GM18519 (cell line): ENCODE results near the gene UBR4.

Experiments
- ATAC-seq: cut with Tn5 transposase; IDR thresholded peaks from one replicate; pipeline ENCODE4 v1.9.1; 2021; ENCODE audit warnings: mild to moderate bottlenecking, moderate library complexity; ENCODE audit not compliant: unreplicated experiment, low FRiP score

The UBR4 gene

DNA sequence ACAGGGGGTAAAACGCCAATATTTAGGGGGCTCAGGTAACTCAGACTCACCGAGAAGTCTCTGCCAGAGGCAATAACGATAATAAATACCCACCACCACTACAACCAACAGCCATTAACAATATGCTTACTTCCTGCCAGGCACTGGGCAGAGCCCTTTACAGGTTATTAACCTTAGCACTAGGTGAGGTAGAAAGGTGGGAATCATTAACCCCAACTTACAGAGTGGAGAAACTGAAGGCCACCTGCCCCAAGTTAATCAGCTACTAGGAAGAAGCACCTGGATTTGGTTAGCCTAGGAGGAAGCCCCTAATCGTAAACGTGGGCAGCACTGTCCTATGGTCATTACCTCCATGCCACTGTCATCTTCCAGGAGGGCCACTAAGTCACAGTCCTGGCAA, 110.0 kb downstream of the UBR4 start:
- ATAC-seq: no peak

DNA sequence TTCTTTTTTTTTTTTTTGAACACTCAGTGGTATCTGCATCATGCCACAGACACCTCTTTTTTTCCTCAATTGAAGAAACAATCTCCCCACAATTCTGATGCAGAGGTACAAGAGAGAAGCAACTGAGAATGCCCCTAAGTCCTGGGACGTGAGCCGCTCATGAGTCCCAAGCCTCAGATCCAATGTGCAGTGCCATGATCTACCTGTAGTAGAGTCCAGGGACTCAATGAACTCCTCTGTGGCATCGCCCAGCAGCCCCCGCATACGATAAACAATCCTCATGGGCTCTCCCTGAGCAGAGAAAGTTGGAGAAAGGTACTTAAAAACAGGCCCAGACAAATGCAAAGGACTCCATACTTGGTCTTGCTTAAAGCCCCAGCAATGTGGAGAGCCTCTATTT, 113.1 kb downstream of the UBR4 start:
- no peak for ATAC-seq

- ATAC-seq: no peak
These were observed 113.8 kb downstream of the UBR4 start for GRCh38 chr1:19096036-19096833.

GRCh38 chr1:19091196-19091953, 118.7 kb downstream of the UBR4 start:
- ATAC-seq: no peak

GRCh38 chr1:19089524-19089923, 120.5 kb downstream of the UBR4 start:
- ATAC-seq: no peak

GRCh38 chr1:19088717-19089442, 121.2 kb downstream of the UBR4 start:
- ATAC-seq: no peak

- no peak for ATAC-seq
These were observed 122.1 kb downstream of the UBR4 start for GRCh38 chr1:19087737-19088594.

DNA sequence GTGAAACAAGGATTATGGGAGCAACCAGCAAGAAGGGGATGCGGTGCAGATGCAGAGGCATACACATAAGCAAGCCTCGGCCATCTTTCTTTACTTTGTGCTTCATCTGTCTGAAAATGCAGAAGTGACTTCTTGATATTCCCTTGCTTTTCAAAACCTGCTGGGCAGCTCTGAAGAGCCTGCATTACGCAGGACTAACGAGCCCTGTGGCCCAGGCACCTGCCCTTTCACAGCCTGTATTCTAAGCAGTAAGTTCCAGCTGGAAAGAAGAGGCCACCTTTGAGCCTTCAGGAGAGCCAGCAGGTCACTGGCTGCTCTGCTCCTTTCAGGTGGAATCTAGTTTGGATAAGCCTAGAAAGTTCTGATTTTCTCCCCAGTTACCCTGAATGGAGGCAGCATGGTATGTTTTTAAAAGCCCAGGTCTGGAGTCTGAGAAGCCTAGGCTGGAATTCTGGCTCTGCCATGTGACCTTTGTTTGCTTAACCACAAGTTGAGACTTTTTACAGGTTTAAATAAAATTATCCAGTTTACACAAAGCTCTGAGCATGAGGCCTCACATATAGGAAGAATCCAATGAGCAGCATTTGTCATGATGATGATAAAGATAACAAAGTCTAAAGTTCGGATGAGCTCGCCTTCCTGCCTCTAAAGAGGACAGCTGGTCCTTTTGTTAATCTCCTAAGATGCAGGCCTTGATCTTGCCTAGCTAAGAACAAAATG, 122.9 kb downstream of the UBR4 start:
- no peak for ATAC-seq

DNA sequence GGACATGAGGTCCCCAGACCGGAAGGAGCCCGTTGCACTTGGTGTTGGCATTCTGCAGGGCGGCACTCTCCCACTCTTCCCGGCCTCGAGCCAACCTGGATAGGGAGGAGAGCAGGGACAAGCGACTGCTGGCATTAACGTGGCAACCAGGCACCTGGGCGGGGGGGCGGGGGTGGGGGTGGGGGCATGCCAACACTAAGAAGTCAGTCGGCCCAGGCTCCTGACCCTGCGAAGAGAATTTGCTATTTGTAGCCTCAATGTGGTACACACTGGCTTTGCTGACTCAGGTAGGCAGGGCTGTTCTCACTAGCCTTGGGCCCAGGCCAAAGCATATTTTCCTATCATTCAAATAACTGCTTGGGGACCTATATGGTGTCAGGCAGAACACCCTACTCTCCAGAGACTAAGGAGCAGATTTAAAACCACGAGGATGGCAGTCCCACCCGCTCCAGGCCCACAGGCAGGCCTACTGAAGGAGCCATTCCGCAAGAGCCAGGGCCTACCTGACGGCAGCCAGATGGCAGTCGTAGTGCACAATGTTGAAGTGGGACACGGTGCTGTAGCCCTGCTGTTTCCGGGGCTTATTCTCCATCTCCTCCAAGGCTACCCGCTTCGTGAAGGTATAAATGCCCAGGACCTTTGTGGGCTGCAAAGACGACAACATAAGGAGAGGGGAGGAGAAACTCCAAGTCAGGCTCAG, 123.7 kb downstream of the UBR4 start:
- no peak for ATAC-seq

DNA sequence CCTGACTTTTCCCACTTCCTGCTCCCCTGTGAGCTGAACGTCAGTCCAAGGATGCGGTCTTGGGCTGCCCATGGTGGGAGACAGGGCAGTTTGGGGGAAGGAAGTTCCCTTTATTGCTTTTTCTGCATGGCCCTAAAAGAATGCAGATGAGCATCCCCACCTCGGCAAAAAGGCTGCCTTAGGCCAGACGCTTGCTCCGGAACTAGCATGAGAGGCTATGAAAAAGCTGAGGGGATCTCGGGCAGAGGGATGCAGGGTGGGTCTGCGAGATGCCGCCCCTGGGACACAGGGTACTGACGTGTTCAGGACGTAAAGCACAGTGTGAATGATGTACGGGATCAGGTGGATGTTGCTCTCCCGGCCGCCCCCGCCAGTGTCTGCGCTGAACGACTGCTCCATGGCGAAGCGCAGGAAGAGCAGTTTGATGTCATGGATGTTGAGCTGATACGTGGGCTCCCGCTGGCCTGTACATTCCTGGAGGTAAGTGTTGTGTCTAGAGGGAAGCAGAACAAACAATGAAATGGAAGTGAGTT, 125.8 kb downstream of the UBR4 start:
- ATAC-seq: no peak

- no peak for ATAC-seq
These were observed 127.0 kb downstream of the UBR4 start for GRCh38 chr1:19083081-19083480.

- ATAC-seq: no peak
These were observed 128.7 kb downstream of the UBR4 start for GRCh38 chr1:19081218-19081893.

GRCh38 chr1:19080721-19081120, 129.3 kb downstream of the UBR4 start:
- ATAC-seq: no peak

DNA sequence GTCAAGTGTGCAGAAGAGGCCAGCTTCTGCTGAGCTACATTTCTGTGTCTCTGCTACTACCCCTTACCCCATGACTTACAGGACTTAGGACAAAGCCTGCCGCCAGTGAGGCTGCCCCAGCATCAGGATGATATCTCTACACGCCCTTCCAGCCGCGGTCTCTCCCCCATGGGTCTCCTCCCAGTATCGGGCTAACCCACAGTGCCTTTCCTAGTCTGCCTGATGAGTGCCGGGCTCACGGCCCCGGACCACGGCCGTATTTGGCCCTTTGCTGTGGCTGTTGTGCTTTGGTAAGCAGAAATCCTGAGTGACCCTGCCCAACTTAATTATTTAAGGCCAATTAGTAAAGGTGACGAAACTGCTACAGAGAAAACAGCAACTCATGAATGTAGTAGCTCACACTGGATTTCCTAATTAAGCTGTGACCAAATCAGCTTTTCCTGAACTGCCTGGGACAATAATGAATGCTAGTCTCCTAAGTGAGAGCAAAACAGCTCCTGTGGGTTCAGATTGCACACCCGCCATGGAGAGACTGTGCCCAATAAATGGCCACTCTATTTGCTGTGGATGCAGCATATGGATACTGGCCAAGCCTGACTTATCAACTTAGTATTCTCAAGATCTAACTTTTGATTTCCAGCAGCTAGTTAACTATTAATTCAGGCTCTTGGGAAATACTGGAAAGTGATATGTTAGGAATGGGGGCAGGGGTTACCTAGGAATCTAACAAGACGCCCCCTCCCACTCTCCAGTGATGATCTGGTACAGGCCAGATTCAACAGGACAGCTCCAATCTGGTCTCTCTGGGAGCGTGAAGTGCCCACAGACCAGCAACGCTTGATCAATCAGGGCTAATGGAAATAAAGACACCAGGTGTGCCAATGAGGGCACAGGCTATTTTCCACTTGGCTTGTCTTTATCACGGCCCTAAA, 130.3 kb downstream of the UBR4 start:
- no peak for ATAC-seq

- no peak for ATAC-seq
These were observed 131.5 kb downstream of the UBR4 start for GRCh38 chr1:19078536-19078935.

GRCh38 chr1:19076841-19077616, 133.0 kb downstream of the UBR4 start:
- ATAC-seq: no peak
